T follicular helper cell (primary cell): ENCODE measurements around the gene ACADM.
"Not testable (repeated sequence)": the region's sequence is repeated elsewhere in the genome, so short reads cannot be mapped to it uniquely, and the experiment has no call there.

Experiments
- DNase-seq: peaks from one replicate; pipeline ENCODE4 v3.0.0-alpha.2; 2020; ENCODE audit warnings: low read depth

The ACADM gene

DNA sequence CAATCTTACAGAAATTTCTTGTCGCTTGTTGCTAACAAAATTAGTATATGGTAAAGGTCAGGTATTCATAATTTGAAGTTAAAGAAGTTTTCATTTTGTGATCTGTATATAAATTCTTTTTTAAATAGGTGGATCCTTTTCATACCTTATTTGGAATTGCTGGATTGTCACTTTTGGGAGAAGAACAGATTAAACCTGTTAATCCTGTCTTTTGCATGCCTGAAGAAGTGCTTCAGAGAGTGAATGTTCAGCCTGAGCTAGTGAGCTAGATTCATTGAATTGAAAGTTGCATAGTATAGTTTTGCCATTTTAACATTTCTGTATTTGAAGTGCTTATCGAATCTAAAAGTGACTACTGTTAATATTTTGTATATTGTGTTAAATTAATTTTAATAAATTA, 69.9 kb downstream of the ACADM start:
- no peak for DNase-seq

DNA sequence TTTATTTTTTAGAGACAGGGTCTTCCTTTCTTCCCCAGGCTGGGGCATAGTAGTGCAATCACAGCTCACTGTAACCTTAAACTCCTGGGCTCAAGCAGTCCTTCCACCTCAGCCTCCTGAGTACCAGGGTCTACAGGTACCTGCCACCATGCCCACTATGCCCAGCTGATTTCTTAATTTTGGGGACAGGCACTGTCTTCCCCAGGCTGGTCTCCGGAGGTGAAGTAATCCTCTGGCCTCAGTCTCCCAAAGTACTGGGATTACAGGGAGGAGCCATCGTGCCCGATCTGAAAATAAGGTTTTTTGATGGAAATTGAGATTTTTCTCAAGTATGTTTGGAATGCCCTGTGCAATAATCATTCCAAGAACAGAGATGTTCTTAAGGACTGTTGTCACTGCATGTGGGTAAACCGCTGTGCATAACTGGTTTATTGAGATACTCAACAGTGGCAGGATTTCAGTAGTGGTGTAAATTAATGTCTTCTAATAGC, 71.2 kb downstream of the ACADM start:
- no peak for DNase-seq

DNA sequence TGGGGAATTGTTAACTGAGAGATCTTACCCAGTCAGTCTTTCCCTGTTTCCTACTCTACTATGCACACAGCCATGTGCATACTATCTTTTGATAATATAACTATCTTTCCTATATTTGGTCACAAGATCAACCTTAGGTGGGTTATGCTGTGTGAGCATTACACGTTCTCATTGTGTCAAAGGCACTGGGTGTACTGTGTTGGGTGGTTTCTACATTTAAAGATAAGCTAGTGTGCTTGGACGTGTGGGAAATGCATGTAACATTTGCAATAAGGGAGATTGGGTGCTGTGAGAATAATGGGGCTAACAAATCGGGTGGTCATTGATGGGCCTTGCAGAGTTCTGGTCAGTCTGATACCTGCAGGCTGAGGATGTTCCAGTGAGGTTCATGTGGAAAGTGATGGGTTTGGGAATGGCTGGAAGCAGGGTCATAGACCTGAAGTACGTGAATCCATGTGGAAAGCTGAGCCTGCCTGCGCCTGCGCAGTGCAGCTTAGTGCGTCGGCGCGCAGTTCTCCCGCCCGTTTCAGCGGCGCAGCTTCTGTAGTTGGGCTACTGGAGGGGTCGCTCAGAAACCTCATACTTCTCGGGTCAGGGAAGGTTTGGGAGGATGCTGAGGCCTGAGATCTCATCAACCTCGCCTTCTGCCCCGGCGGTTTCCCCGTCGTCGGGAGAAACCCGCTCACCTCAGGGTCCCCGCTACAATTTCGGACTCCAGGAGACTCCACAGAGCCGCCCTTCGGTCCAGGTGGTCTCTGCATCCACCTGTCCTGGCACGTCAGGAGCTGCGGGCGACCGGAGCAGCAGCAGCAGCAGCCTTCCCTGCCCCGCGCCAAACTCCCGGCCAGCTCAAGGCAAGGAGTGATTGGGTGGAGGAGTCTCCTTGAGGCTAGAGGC, 72.1 kb downstream of the ACADM start, which contains the start of gene MSH4:
Gene MSH4, plus strand, starts transcription at position 507 of the 897 bp plus-strand sequence. Its CDS starts 104 bp downstream, at position 611.
- no peak for DNase-seq

DNA sequence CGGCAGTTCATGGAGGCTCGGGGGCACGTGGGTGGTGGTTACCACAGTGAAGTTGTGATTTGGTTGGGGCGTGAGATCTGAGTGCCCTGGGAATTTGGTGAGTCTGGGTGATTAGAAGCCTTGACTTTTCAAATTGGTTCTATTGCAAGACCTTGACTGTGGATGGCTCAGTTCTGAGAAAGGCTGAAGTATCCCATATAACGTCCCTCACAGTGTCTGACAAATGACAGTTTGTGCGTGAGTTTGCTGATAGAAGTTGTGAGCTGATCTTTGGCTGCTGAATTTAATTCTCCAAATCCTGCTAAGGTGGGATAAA, 72.7 kb downstream of the ACADM start:
- no peak for DNase-seq

DNA sequence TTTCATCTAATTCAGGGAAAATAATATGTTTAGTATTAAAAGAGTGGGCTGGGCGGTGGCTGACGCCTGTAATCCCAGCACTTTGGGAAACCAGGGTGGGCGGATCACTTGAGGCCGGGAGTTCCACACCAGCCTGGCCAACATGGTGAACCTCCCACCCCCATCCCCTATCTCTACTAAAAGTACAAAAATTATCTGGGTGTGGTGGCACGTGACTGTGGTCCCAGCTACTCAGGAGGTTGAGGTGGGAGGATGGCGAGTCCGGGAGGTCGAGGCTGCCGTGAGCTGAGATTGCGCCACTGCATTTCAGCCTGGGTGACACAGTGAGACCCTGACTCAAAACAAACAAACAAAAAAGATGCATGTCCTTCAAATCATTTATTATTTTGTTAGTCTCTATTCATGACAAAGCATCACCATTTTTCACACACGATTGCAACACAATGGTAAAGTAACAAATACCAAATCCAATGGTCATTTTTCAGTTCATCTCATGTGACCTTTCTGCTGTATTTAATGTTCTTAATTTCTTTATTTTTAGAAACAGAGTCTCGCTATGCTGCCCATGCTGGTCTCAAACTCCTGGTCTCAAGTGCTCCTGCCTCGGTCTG, 73.2 kb downstream of the ACADM start:
- DNase-seq = no peak

DNA sequence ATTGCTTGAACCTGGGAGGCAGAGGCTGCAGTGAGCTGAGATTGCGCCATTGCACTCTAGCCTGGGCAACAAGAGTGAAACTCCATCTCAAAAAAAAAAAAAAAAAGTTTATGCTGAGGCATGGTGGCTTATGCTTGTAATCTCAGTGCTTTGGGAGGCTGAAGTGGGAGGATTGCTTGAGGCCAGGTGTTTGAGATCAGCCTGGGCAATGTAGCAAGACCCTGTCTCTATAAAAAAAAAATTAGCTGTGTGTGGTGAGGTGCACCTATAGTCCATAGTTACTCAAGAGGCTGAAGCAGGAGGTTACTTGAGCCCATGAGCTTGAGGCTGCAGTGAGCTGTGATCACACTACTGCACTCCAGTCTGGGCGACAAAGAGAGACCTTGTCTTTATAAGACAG, 77.0 kb downstream of the ACADM start:
- DNase-seq = not testable (repeated sequence)

DNA sequence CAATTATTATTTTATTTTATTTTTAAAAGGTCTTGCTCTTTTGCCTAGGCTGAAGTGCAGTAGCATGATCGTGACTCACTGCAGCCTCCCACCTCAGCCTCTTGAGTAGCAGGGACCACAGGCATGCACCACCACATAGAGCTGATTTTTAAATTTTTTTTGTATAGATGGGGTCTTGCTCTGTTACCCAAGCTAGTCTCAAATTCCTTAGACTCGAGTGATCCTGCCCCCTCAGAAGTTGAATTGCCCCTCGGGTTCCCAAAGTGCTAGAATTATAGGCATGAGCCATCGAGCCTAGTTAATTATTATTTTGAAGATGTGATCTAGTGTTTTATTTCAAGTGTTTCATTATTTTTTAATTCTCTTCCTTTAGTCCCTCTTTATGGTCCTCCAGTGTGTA, 84.4 kb downstream of the ACADM start:
- no peak for DNase-seq

DNA sequence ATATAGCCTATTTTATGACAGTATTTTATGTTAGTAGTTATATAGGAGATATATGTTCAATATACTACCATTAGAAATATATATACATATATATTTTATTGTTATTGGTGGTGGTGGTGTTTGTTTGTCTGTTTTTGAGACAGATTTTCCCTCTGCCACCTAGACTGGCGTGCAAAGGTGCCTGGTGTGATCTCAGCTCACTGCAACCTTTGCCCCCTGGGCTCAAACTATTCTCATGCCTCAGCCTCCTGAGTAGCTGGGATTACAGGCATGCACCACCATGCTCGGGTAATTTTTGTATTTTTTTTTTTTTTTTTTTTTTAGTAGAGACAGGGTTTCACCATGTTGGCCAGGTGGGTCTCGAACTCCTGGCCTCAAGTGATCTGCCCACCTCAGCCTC, 85.6 kb downstream of the ACADM start:
- not testable (repeated sequence) for DNase-seq

DNA sequence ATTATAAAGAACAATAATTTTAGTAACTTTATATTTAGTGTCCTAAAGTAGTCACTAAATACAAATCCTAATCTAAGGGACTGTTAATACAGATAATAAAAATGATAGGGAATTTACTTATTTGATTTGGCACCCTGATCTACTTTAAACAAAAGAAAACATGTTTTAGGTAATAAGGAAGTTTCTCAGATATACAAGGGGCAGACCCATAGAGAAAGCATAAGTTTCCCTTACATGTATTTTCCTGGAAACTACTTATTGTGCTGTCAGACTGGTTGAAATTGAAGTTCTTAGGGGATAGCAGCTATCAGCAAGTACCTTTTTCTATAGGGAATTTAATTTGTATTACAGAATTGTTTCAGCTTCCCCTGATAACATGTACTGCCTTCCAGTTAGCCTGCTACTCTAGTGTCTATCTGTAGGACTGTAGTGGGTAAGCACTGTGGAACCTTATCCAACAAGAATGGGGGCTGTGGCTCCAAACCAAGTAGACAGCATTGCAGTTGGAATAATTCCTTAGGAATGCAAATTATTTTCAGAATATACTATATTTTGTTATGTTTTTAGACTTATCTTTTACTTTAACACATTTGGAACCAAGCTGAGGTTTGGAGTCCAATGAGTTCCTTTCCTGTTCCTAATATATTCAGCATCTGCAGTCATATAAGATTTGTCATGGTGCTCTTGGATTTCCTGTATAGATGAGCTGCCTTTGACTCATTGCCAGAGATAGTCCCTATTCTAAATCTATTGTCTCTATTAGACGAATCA, 86.9 kb downstream of the ACADM start:
- no peak for DNase-seq

DNA sequence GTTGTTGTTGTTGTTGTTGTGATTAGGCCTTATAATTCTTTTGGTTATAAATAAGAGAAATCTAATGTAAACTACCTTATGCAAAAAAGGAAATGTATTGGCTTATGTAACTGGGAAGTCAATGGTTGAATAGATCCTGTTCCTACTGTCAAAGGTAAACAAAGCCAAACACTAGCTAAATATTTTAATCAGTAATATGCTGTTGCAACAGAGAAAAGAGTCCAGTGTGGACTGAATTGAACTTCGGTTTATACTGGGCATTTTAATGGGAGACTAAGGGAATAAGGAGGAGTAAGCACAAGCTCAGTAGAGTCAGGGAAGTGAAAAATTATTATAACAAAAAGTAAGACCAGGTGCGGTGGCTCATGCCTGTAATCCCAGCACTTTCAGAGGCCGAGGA, 87.6 kb downstream of the ACADM start:
- DNase-seq = no peak
